K562 (cell line): ENCODE results near the gene WDR35. TPM values are rescaled to one million over a fixed set of nuclear protein-coding genes. Genes with fewer than 3 reads are reported as not detected.

Source experiments
- ATAC-seq: fragments of 200-7000 bp; cut with Tn5 transposase; 3 replicates; pipeline ENCODE4 v1.9.1; 2020; ENCODE audit warnings: moderate library complexity
- BruUV-seq: library from RNA; stranded (reverse); fragments of 400-500 nt; replicated peaks from 2 replicates; lab custom pipeline; 2021; lab: Mats Ljungman, UMichigan
- CTCF ChIA-PET: fragments of 300-600 bp; formaldehyde crosslinking; extraction: SDS; loops from one replicate; lab custom pipeline; 2021; ENCODE audit warnings: low intra/inter-chr PET ratio; lab: Yijun Ruan, JAX
- POLR2A ChIA-PET: fragments of 300-600, 350-650 bp; sonication (Branson Sonifier 250); formaldehyde crosslinking; extraction: SDS; loops from one replicate; lab custom pipeline; 2021; ENCODE audit warnings: antibody characterized with exemption, inconsistent platforms; lab: Yijun Ruan, JAX
- DNase-seq, 4 experiments: peaks; one replicate each; pipeline versions ENCODE4 v3.0.0 to v3.0.0-alpha.2; 2011 to 2018; ENCODE audit warnings: low spot score in 3 of 4, mixed read lengths in 3 of 4; ENCODE audit errors: extremely low read depth in 1 of 4
- FAIRE-seq: peaks from 2 replicates; lab custom pipeline; 2011; peaks lifted over from hg19 to GRCh38; lab: Jason Lieb, UNC
- H2AFZ ChIP-seq: 2 replicates; pipeline ENCODE4 v1.6.0; 2011; ENCODE audit warnings: low read depth, low read length, control low read depth, inconsistent platforms
- H3K27ac ChIP-seq: fragments of 200-600 bp; 3 replicates; pipeline ENCODE4 v1.8.0; 2011; ENCODE audit warnings: low read depth, mild to moderate bottlenecking, control low read depth, inconsistent platforms, low read length, moderate library complexity, mixed read lengths; ENCODE audit errors: extremely low read depth
- H3K27me3 ChIP-seq, 2 experiments: fragments of 300-600 bp in 1 of 2; 2 replicates in 1 of 2; 3 replicates in 1 of 2; pipeline versions ENCODE4 v1.6.0 to v1.8.0; 2011; ENCODE audit warnings: inconsistent platforms in 2 of 2, low read length in 2 of 2, mild to moderate bottlenecking in 1 of 2, mixed read lengths in 1 of 2, moderate library complexity in 1 of 2; ENCODE audit not compliant: control insufficient read depth in 2 of 2, insufficient read depth in 2 of 2
- H3K36me3 ChIP-seq: fragments of 300-600 bp; 3 replicates; pipeline ENCODE4 v1.8.0; 2011; ENCODE audit warnings: mild to moderate bottlenecking, low read length, inconsistent platforms; ENCODE audit not compliant: control insufficient read depth, insufficient read depth
- H3K4me1 ChIP-seq, 2 experiments: fragments of 200-600 bp in 1 of 2; replicated peaks in 1 of 2; 2 replicates in 1 of 2; 3 replicates in 1 of 2; pipeline versions ENCODE4 v1.5.1 to v1.8.0; 2011; ENCODE audit warnings: inconsistent platforms in 2 of 2, low read length in 2 of 2, mild to moderate bottlenecking in 1 of 2, mixed read lengths in 1 of 2, moderate library complexity in 1 of 2; ENCODE audit not compliant: control insufficient read depth in 2 of 2, insufficient read depth in 2 of 2
- H3K4me2 ChIP-seq: 2 replicates; pipeline ENCODE4 v1.6.1; 2011; ENCODE audit warnings: low read length, control low read depth, inconsistent platforms, mixed read lengths; ENCODE audit not compliant: insufficient read depth
- H3K4me3 ChIP-seq: fragments of 200-600 bp; sonication (generic), shearing (Covaris generic); 2 replicates; pipeline ENCODE4 v1.5.1; 2016; ENCODE audit warnings: control low read depth, inconsistent platforms
- H3K79me2 ChIP-seq: fragments of 200-600 bp; 3 replicates; pipeline ENCODE4 v1.8.0; 2011; ENCODE audit warnings: low read length, inconsistent platforms; ENCODE audit not compliant: control insufficient read depth, insufficient read depth
- H3K9ac ChIP-seq, 2 experiments: 2 replicates each; pipeline versions ENCODE4 v1.6.0 to v1.6.1; 2011; ENCODE audit warnings: low read depth in 2 of 2, low read length in 2 of 2, control low read depth in 1 of 2, inconsistent platforms in 1 of 2, mild to moderate bottlenecking in 1 of 2, mixed read lengths in 1 of 2; ENCODE audit not compliant: insufficient read depth in 1 of 2
- H3K9me1 ChIP-seq: one replicate; pipeline ENCODE4 v1.6.0; 2011; ENCODE audit warnings: inconsistent platforms, mild to moderate bottlenecking, low read length, moderate library complexity; ENCODE audit not compliant: control insufficient read depth, insufficient read depth
- H3K9me3 ChIP-seq: replicated peaks from 2 replicates; pipeline ENCODE4 v1.5.1; 2011; ENCODE audit warnings: low read depth, low read length, inconsistent platforms; ENCODE audit not compliant: control insufficient read depth, insufficient read depth
- H4K20me1 ChIP-seq: replicated peaks from 2 replicates; pipeline ENCODE4 v1.6.1; 2011; ENCODE audit warnings: low read length, inconsistent platforms, mixed read lengths; ENCODE audit not compliant: control insufficient read depth, insufficient read depth
- CEBPB ChIP-seq: fragments of 450-650 bp; IDR thresholded peaks from 2 replicates; pipeline ENCODE4 v1.6.1; 2016; ENCODE audit warnings: missing genetic modification characterization, missing compliant biosample characterization
- ESRRA ChIP-seq: fragments of 450-650 bp; IDR thresholded peaks from 2 replicates; pipeline ENCODE4 v1.6.1; 2014; ENCODE audit warnings: low read depth, mild to moderate bottlenecking, moderate library complexity, borderline replicate concordance
- HDAC2 ChIP-seq: fragments of 450-650 bp; IDR thresholded peaks from 2 replicates; pipeline ENCODE4 v1.6.1; 2016; ENCODE audit warnings: mild to moderate bottlenecking
- HMG20B ChIP-seq: fragments of 250-450 bp; sonication (Bioruptor Pico); IDR thresholded peaks from 2 replicates; pipeline ENCODE4 v1.5.0; 2021; ENCODE audit warnings: mild to moderate bottlenecking
- NCOA6 ChIP-seq: fragments of 450-650 bp; IDR thresholded peaks from 2 replicates; pipeline ENCODE4 v1.6.1; 2017; ENCODE audit warnings: mild to moderate bottlenecking
- NFIX ChIP-seq: fragments of 250-450 bp; sonication (Bioruptor Pico); IDR thresholded peaks from 2 replicates; pipeline ENCODE4 v1.4.0; 2020; ENCODE audit warnings: low read depth, mild to moderate bottlenecking, moderate library complexity
- PKNOX1 ChIP-seq: fragments of 450-650 bp; IDR thresholded peaks from 2 replicates; pipeline ENCODE4 v1.6.1; 2016
- POLR2G ChIP-seq: fragments of 200-400 bp; formaldehyde crosslinking; IDR thresholded peaks from 2 replicates; pipeline ENCODE4 v1.6.1; 2017; ENCODE audit warnings: low read depth, mild to moderate bottlenecking, antibody characterized with exemption, low read length, moderate library complexity
- SMAD3 ChIP-seq: fragments of 450-650 bp; formaldehyde crosslinking; conservative IDR thresholded peaks from 2 replicates; pipeline ENCODE4 v1.4.0; 2020; ENCODE audit warnings: mild to moderate bottlenecking
- SMAD4 ChIP-seq: fragments of 250-450 bp; sonication (Bioruptor Pico); conservative IDR thresholded peaks from 2 replicates; pipeline ENCODE4 v1.8.0; 2021; ENCODE audit warnings: inconsistent platforms, mild to moderate bottlenecking, moderate library complexity
- SRF ChIP-seq, 2 experiments: fragments of 250-450, 450-650 bp in 1 of 2; sonication (Bioruptor Pico) in 1 of 2; sonication (generic) in 1 of 2; formaldehyde crosslinking; IDR thresholded peaks; 2 replicates each; pipeline versions ENCODE4 v1.5.0 to v1.5.1; 2020 to 2022; ENCODE audit warnings: mild to moderate bottlenecking in 1 of 2, missing genetic modification reagents in 1 of 2
- VEZF1 ChIP-seq: fragments of 200-800 bp; sonication (Bioruptor generic); IDR thresholded peaks from 2 replicates; pipeline ENCODE4 v1.6.1; 2017; ENCODE audit warnings: missing genetic modification characterization, missing compliant biosample characterization
- ZC3H8 ChIP-seq: fragments of 450-650 bp; IDR thresholded peaks from 2 replicates; pipeline ENCODE4 v1.6.1; 2017
- ZNF224 ChIP-seq: sonication (generic); formaldehyde crosslinking; IDR thresholded peaks from 2 replicates; pipeline ENCODE4 v1.8.0; 2022; ENCODE audit warnings: mild to moderate bottlenecking, missing genetic modification reagents
- ZNF444 ChIP-seq: fragments of 250-450 bp; sonication (Bioruptor Pico); IDR thresholded peaks from 2 replicates; pipeline ENCODE4 v1.4.0; 2020; ENCODE audit warnings: mild to moderate bottlenecking, moderate library complexity
- WGBS: fragments of 100-300 bp; shearing (Covaris generic); methylation state at CpG from one replicate; pipeline ENCODE4 v1.1.6; 2016; ENCODE audit warnings: low coverage, mixed read lengths; ENCODE audit not compliant: insufficient coverage; ENCODE audit errors: missing lambda C conversion rate; 5-methylcytosine and 5-hydroxymethylcytosine counted together
- in situ Hi-C: fragments of 300-500 bp; cut with MboI; formaldehyde crosslinking; loops from 4 replicates; pipeline ENCODE4 v1.15.0; 2018; ENCODE audit warnings: inconsistent platforms, mixed read lengths
- intact Hi-C: fragments of 100-400 bp; cut with micrococcal nuclease; formaldehyde crosslinking; loops from 2 replicates; pipeline ENCODE4 v1.14.2; 2022
- polyA plus RNA-seq, 8 experiments: library from polyadenylated mRNA; depleted of rRNA in 4 of 8; stranded (reverse) in 5 of 8; unstranded in 3 of 8; fragments of >200 nt; fragmentation: Nextera tagmentation in 2 of 8; fragmentation: Illumina TruSeq in 1 of 8; extraction: Ambion mirVana in 2 of 8; extraction: Trizol in 1 of 8; gene quantifications; 2 replicates each; pipeline versions ENCODE4 v1.2.1 to v1.2.3, GENCODE V29; 2011 to 2014; ENCODE audit warnings: inconsistent platforms in 1 of 8, missing spikeins in 1 of 8
- total RNA-seq, 7 experiments: library from RNA; depleted of rRNA in 6 of 7; stranded (reverse); fragments of >200 nt in 6 of 7; fragmentation: Illumina TruSeq in 2 of 7; extraction: Trizol in 2 of 7; gene quantifications; 2 replicates each; pipeline versions ENCODE4 v1.2.1 to v1.2.3, GENCODE V29; 2011 to 2021; ENCODE audit warnings: low replicate concordance in 1 of 7

WDR35 gene
- total and polyA plus RNA-seq, 9 of the 15 experiments (the other 6 are each of a cell fraction or from before 2014, with no cell fraction given), result 3.3 to 13.1 (median 8.0) TPM

- H3K4me3 ChIP-seq, result no peak overlapping the region
- no peaks in the 10 kb centered on the region for H3K9me1 ChIP-seq
- ChIA-PET CTCF (no interaction called here), POLR2A (interaction anchor here (0.7 kb wide), 1 partner anchor 24 kb away, joined by 4 read pairs; no protein-coding TSS in a partner anchor)
- H3K9ac ChIP-seq, result no peak overlapping the region
- WGBS, result 16% methylated on average over 2 of the region's 2 CpGs
- BruUV-seq, result no TSS peak
- no peak for FAIRE-seq
- H3K36me3 ChIP-seq, result no peaks in the 10 kb centered on the region
- no peaks in the 10 kb centered on the region for H4K20me1 ChIP-seq
- no peak for ATAC-seq
- H3K27ac ChIP-seq, result no peak overlapping the region
- DNase-seq, result no peak
- in situ Hi-C loops, result no loop called here
- H2AFZ ChIP-seq, result no peak overlapping the region
- no peaks in the 10 kb centered on the region for H3K9me3 ChIP-seq
- H3K79me2 ChIP-seq, result no peaks in the 10 kb centered on the region
- no peak for TF ChIP-seq ZC3H8
- TF ChIP-seq ZNF444 (CRISPR knock-in tag), result no peak
- no peak for TF ChIP-seq ESRRA
- no peak for TF ChIP-seq SRF (CRISPR knock-in tag; IDR thresholded peaks at IDR 0.05)
- TF ChIP-seq SMAD3 (CRISPR knock-in tag), result no peak
- TF ChIP-seq HMG20B, result no peak
- no peak for TF ChIP-seq NCOA6
- TF ChIP-seq CEBPB, result no peak
- no peak for TF ChIP-seq PKNOX1
- no peak for TF ChIP-seq HDAC2
- TF ChIP-seq NFIX (CRISPR knock-in tag), result no peak
- no peak for TF ChIP-seq ZNF224
- no peak for TF ChIP-seq SMAD4 (CRISPR knock-in tag)
- TF ChIP-seq VEZF1, result no peak
- no peak for TF ChIP-seq POLR2G
- TF ChIP-seq, all 486 proteins: peak for 0
- intact Hi-C loops, result loop anchor here (10.0 kb wide), 1 partner anchor 1329 kb away; no protein-coding TSS in a partner anchor
- Histone ChIP-seq H3K4me2 (no peak overlapping the region), H3K4me1 (peaks cover 2 to 4% of the 10 kb centered on the region in 2 experiments; a peak in 2 of 5 replicates), H3K27me3 (no peaks in the 10 kb centered on the region)
Measured at GRCh38 chr2:19883486-19883885, 106.4 kb downstream of the WDR35 start.
